HUDEP-2 (cell line): ENCODE measurements around the gene CSN2.

Experiments used
- DNase-seq, 76 experiments: peaks; one replicate each; lab custom pipeline; 2025; ENCODE audit not compliant: unreplicated experiment in 76 of 76; lab: John Stamatoyannopoulos, UW

CSN2 gene

GRCh38 chr4:69909195-69909594 is 56.3 kb downstream of the CSN2 start:
- no peak for DNase-seq

GRCh38 chr4:69907151-69907550 is 58.4 kb downstream of the CSN2 start:
- no peak for DNase-seq
